Neural progenitor cell (in vitro differentiated cells): ENCODE results near the gene AIFM2. TPM values are rescaled to one million over a fixed set of nuclear protein-coding genes. Genes with fewer than 3 reads are reported as not detected.

Experiments
- DNase-seq: peaks from one replicate; pipeline ENCODE4 v3.0.0-alpha.2; 2016; ENCODE audit warnings: low spot score
- H2AFZ ChIP-seq: fragments of 200-600 bp; sonication (generic); replicated peaks from 2 replicates; pipeline ENCODE4 v1.6.1; 2016; ENCODE audit warnings: antibody characterized with exemption
- H3F3A ChIP-seq: fragments of 200-600 bp; sonication (generic); 2 replicates; pipeline ENCODE4 v1.6.1; 2016; ENCODE audit warnings: antibody characterized with exemption, low read depth
- H3K27ac ChIP-seq: fragments of 200-600 bp; sonication (generic); 2 replicates; pipeline ENCODE4 v1.5.1; 2016; ENCODE audit warnings: mild to moderate bottlenecking
- H3K27me3 ChIP-seq: fragments of 200-600 bp; sonication (generic); 2 replicates; pipeline ENCODE4 v1.6.1; 2016; ENCODE audit warnings: mild to moderate bottlenecking, moderate library complexity
- H3K36me3 ChIP-seq: fragments of 200-600 bp; sonication (generic); 2 replicates; pipeline ENCODE4 v1.5.1; 2016
- H3K4me1 ChIP-seq: fragments of 200-600 bp; sonication (generic); 2 replicates; pipeline ENCODE4 v1.6.1; 2016; ENCODE audit warnings: mixed run types
- H3K4me2 ChIP-seq: fragments of 200-600 bp; sonication (generic); 2 replicates; pipeline ENCODE4 v1.6.1; 2016
- H3K4me3 ChIP-seq: fragments of 200-600 bp; sonication (generic); 2 replicates; pipeline ENCODE4 v1.5.1; 2016
- H3K79me2 ChIP-seq: fragments of 200-600 bp; sonication (generic); 2 replicates; pipeline ENCODE4 v1.6.1; 2016; ENCODE audit warnings: low read depth
- H3K9ac ChIP-seq: fragments of 200-600 bp; sonication (generic); 2 replicates; pipeline ENCODE4 v1.6.1; 2016
- H3K9me3 ChIP-seq: fragments of 200-600 bp; sonication (generic); 2 replicates; pipeline ENCODE4 v1.5.1; 2016; ENCODE audit warnings: low read depth
- H4K20me1 ChIP-seq: fragments of 200-600 bp; sonication (generic); 2 replicates; pipeline ENCODE4 v1.6.1; 2016; ENCODE audit warnings: low read depth
- H3K27ac Mint-ChIP-seq: 3 replicates; pipeline ENCODE4 v1.8.0; 2021; ENCODE audit warnings: mixed read lengths
- H3K27me3 Mint-ChIP-seq: 2 replicates; pipeline ENCODE4 v1.8.0; 2022; ENCODE audit warnings: low read depth, mild to moderate bottlenecking, inconsistent platforms, moderate library complexity, mixed read lengths; ENCODE audit not compliant: insufficient read depth
- H3K36me3 Mint-ChIP-seq: 3 replicates; pipeline ENCODE4 v1.8.0; 2021; ENCODE audit warnings: mixed read lengths
- H3K4me1 Mint-ChIP-seq: 3 replicates; pipeline ENCODE4 v1.8.0; 2021; ENCODE audit warnings: mixed read lengths
- H3K4me3 Mint-ChIP-seq: 3 replicates; pipeline ENCODE4 v1.8.0; 2021; ENCODE audit warnings: mild to moderate bottlenecking, moderate library complexity, mixed read lengths
- H3K9me3 Mint-ChIP-seq: 3 replicates; pipeline ENCODE4 v1.8.0; 2020; ENCODE audit warnings: mixed read lengths
- CTCF ChIP-seq: fragments of 200-600 bp; sonication (generic); IDR thresholded peaks from 2 replicates; pipeline ENCODE4 v1.5.1; 2017; ENCODE audit warnings: antibody characterized with exemption, mild to moderate bottlenecking
- EZH2 ChIP-seq: fragments of 200-600 bp; sonication (generic); IDR thresholded peaks from 2 replicates; pipeline ENCODE4 v1.6.1; 2017; ENCODE audit warnings: antibody characterized with exemption, mild to moderate bottlenecking, moderate library complexity
- EZH2phosphoT487 ChIP-seq: fragments of 200-600 bp; sonication (generic); IDR thresholded peaks from 2 replicates; pipeline ENCODE4 v1.6.1; 2017; ENCODE audit warnings: antibody characterized with exemption
- total RNA-seq: library from RNA; depleted of rRNA; stranded (reverse); fragments of >200 nt; gene quantifications from 2 replicates; pipeline ENCODE4 v1.2.3, GENCODE V29; 2015; ENCODE audit warnings: low replicate concordance

AIFM2 gene
- total RNA-seq, 1 donor from 2014 or later = 1.1 TPM

GRCh38 chr10:70078329-70078728, 54.3 kb downstream of the AIFM2 start:
- no peaks in the 10 kb centered on the region for H3K9me3 Mint-ChIP-seq
- H4K20me1 ChIP-seq = peaks cover 68% of the 10 kb centered on the region
- no peak overlapping the region for H3K9ac ChIP-seq
- no peaks in the 10 kb centered on the region for H3K9me3 ChIP-seq
- no peak overlapping the region for H3K27ac ChIP-seq
- no peaks in the 10 kb centered on the region for H3K36me3 ChIP-seq
- no peaks in the 10 kb centered on the region for H3K79me2 ChIP-seq
- H3K4me1 ChIP-seq = no peaks in the 10 kb centered on the region
- H3K4me2 ChIP-seq = no peak overlapping the region
- H3K4me3 ChIP-seq = no peak overlapping the region
- TF ChIP-seq EZH2phosphoT487 (no peak), EZH2 (no peak), CTCF (no peak)
- H3K4me1 Mint-ChIP-seq = peaks cover 4% of the 10 kb centered on the region
- no peak for DNase-seq
- no peaks in the 10 kb centered on the region for H3F3A ChIP-seq
- H3K4me3 Mint-ChIP-seq = no peak overlapping the region
- H3K27ac Mint-ChIP-seq = no peak overlapping the region
- H3K27me3 Mint-ChIP-seq = peaks cover 9% of the 10 kb centered on the region
- H2AFZ ChIP-seq = no peak overlapping the region
- no peaks in the 10 kb centered on the region for H3K27me3 ChIP-seq
- peaks cover 51% of the 10 kb centered on the region for H3K36me3 Mint-ChIP-seq

GRCh38 chr10:70074971-70075370, 57.7 kb downstream of the AIFM2 start:
- no peak overlapping the region for H3K27ac Mint-ChIP-seq
- no peak for TF ChIP-seq EZH2phosphoT487
- no peak overlapping the region for H3K4me2 ChIP-seq
- peaks cover 9% of the 10 kb centered on the region for H3K4me1 ChIP-seq
- H3K36me3 Mint-ChIP-seq = peaks cover 47% of the 10 kb centered on the region
- no peak overlapping the region for H3K4me3 Mint-ChIP-seq
- H3K27ac ChIP-seq = no peak overlapping the region
- peaks cover 14% of the 10 kb centered on the region for H3K27me3 Mint-ChIP-seq
- H3K9ac ChIP-seq = no peak overlapping the region
- no peaks in the 10 kb centered on the region for H3K9me3 ChIP-seq
- H3K27me3 ChIP-seq = no peaks in the 10 kb centered on the region
- H3K9me3 Mint-ChIP-seq = no peaks in the 10 kb centered on the region
- H3K4me1 Mint-ChIP-seq = peaks cover 4% of the 10 kb centered on the region
- H4K20me1 ChIP-seq = peaks cover 92% of the 10 kb centered on the region
- peaks cover 3% of the 10 kb centered on the region for H3F3A ChIP-seq
- H3K79me2 ChIP-seq = no peaks in the 10 kb centered on the region
- no peak overlapping the region for H2AFZ ChIP-seq
- no peak overlapping the region for H3K4me3 ChIP-seq
- DNase-seq = no peak
- H3K36me3 ChIP-seq = no peaks in the 10 kb centered on the region

GRCh38 chr10:70074165-70074564, 58.5 kb downstream of the AIFM2 start:
- Histone ChIP-seq H3K4me1 (peaks cover 9% of the 10 kb centered on the region), H4K20me1 (peaks cover 97% of the 10 kb centered on the region), H3K9me3 (no peaks in the 10 kb centered on the region), H3K4me3 (no peak overlapping the region), H3K9ac (no peak overlapping the region), H2AFZ (no peak overlapping the region), H3K27me3 (no peaks in the 10 kb centered on the region), H3F3A (peaks cover 3% of the 10 kb centered on the region), H3K79me2 (no peaks in the 10 kb centered on the region), H3K36me3 (no peaks in the 10 kb centered on the region), H3K27ac (no peak overlapping the region), H3K4me2 (no peak overlapping the region)
- Mint-ChIP-seq H3K9me3 (no peaks in the 10 kb centered on the region), H3K4me1 (peaks cover 4% of the 10 kb centered on the region), H3K36me3 (peaks cover 42% of the 10 kb centered on the region), H3K27me3 (peaks cover 7% of the 10 kb centered on the region), H3K27ac (no peak overlapping the region), H3K4me3 (no peak overlapping the region)
- DNase-seq = no peak
- no peak for TF ChIP-seq EZH2phosphoT487
- TF ChIP-seq EZH2 = no peak
- TF ChIP-seq CTCF = no peak

- Histone ChIP-seq H3K9me3 (no peaks in the 10 kb centered on the region), H2AFZ (no peak overlapping the region), H3F3A (peaks cover 3% of the 10 kb centered on the region), H3K4me1 (peaks cover 9% of the 10 kb centered on the region), H3K79me2 (peaks cover 3% of the 10 kb centered on the region), H3K27ac (peak overlapping the region; percentile 11), H3K36me3 (no peaks in the 10 kb centered on the region), H4K20me1 (peaks cover 100% of the 10 kb centered on the region), H3K9ac (no peak overlapping the region), H3K27me3 (no peaks in the 10 kb centered on the region), H3K4me2 (no peak overlapping the region), H3K4me3 (no peak overlapping the region)
- Mint-ChIP-seq H3K4me3 (no peak overlapping the region), H3K4me1 (peaks cover 4% of the 10 kb centered on the region), H3K36me3 (peaks cover 49% of the 10 kb centered on the region), H3K9me3 (no peaks in the 10 kb centered on the region), H3K27me3 (peaks cover 5% of the 10 kb centered on the region), H3K27ac (no peak overlapping the region)
- no peak for TF ChIP-seq CTCF
- TF ChIP-seq EZH2phosphoT487 = no peak
- no peak for TF ChIP-seq EZH2
- no peak for DNase-seq
These were observed 61.8 kb downstream of the AIFM2 start for GRCh38 chr10:70070834-70071233.
